DND-41 (cell line): Measurements from ENCODE around the gene RNF130.

Experiments
- CTCF ChIP-seq: IDR thresholded peaks from 2 replicates; pipeline ENCODE4 v1.5.1; 2012; ENCODE audit warnings: borderline replicate concordance, low read length, moderate library complexity, mild to moderate bottlenecking; ENCODE audit not compliant: poor library complexity, severe bottlenecking; ENCODE audit errors: extremely low read depth
- EZH2 ChIP-seq: IDR thresholded peaks from 3 replicates; pipeline ENCODE4 v1.6.1; 2012; ENCODE audit warnings: borderline replicate concordance, low read depth, mild to moderate bottlenecking, moderate library complexity, low read length, inconsistent platforms; ENCODE audit not compliant: severe bottlenecking

- TF ChIP-seq CTCF: no peak
- no peak for TF ChIP-seq EZH2
These were observed 95.8 kb downstream of the RNF130 start for GRCh38 chr5:179975713-179976134.
